GM13976 (cell line): ENCODE measurements around the gene HS3ST2.

Experiments
- DNase-seq: peaks from one replicate; pipeline ENCODE4 v3.0.0; 2012; ENCODE audit warnings: low spot score
- CTCF ChIP-seq: IDR thresholded peaks from 2 replicates; pipeline ENCODE4 v1.5.1; 2012; ENCODE audit warnings: borderline replicate concordance, mild to moderate bottlenecking; ENCODE audit not compliant: insufficient read depth; ENCODE audit errors: extremely low read depth, missing control alignments, control extremely low read depth
- in situ Hi-C: fragments of 300-500 bp; cut with MboI; formaldehyde crosslinking; loops from one replicate; pipeline ENCODE4 v1.12.0; 2022; ENCODE audit warnings: low sequenced_read_pairs, mixed read lengths, inconsistent platforms; ENCODE audit not compliant: unreplicated experiment

The HS3ST2 gene

GRCh38 chr16:22924492-22924891 is 110.5 kb downstream of the HS3ST2 start:
- in situ Hi-C loops: loop anchor here (25.0 kb wide), 1 partner anchor 513 kb away; no protein-coding TSS in a partner anchor
- no peak for DNase-seq
- TF ChIP-seq CTCF: no peak

GRCh38 chr16:22926105-22926751 is 112.3 kb downstream of the HS3ST2 start:
- in situ Hi-C loops: no loop called here
- no peak for DNase-seq
- no peak for TF ChIP-seq CTCF

GRCh38 chr16:22927306-22927705 is 113.3 kb downstream of the HS3ST2 start:
- in situ Hi-C loops: no loop called here
- no peak for TF ChIP-seq CTCF
- DNase-seq: no peak

GRCh38 chr16:22928882-22929435 is 115.0 kb downstream of the HS3ST2 start:
- TF ChIP-seq CTCF: no peak
- in situ Hi-C loops: no loop called here
- DNase-seq: no peak

GRCh38 chr16:22929461-22929860 is 115.5 kb downstream of the HS3ST2 start:
- no peak for TF ChIP-seq CTCF
- DNase-seq: no peak
- in situ Hi-C loops: no loop called here

- no peak for DNase-seq
- no peak for TF ChIP-seq CTCF
- in situ Hi-C loops: no loop called here
Observed at GRCh38 chr16:22932032-22932771, 118.2 kb downstream of the HS3ST2 start.
